DOHH2 (cell line): Measurements from ENCODE around the gene SPOCK1.

Experiments
- H3F3A ChIP-seq: fragments of 200-600 bp; sonication (generic), shearing (Covaris generic); 2 replicates; pipeline ENCODE4 v1.6.0; 2016; ENCODE audit warnings: antibody characterized with exemption, mild to moderate bottlenecking; ENCODE audit not compliant: control insufficient read depth, insufficient read depth
- H3K27ac ChIP-seq: fragments of 200-600 bp; sonication (generic); 2 replicates; pipeline ENCODE4 v1.5.1; 2014; ENCODE audit warnings: low read depth, mild to moderate bottlenecking, low read length, moderate library complexity
- H3K27me3 ChIP-seq: fragments of 200-600 bp; sonication (generic); 2 replicates; pipeline ENCODE4 v1.6.1; 2014; ENCODE audit warnings: mild to moderate bottlenecking, low read length, mixed read lengths; ENCODE audit not compliant: control insufficient read depth
- H3K36me3 ChIP-seq: fragments of 200-600 bp; sonication (generic); 2 replicates; pipeline ENCODE4 v1.6.1; 2014; ENCODE audit warnings: mild to moderate bottlenecking, low read length, moderate library complexity, mixed read lengths; ENCODE audit not compliant: control insufficient read depth
- H3K4me1 ChIP-seq: fragments of 200-600 bp; sonication (generic); 2 replicates; pipeline ENCODE4 v1.6.1; 2014; ENCODE audit warnings: mild to moderate bottlenecking, low read length, mixed read lengths; ENCODE audit not compliant: control insufficient read depth
- H3K4me2 ChIP-seq: fragments of 200-600 bp; sonication (generic); 2 replicates; pipeline ENCODE4 v1.6.0; 2014; ENCODE audit warnings: mild to moderate bottlenecking, low read length, moderate library complexity
- H3K4me3 ChIP-seq: fragments of 200-600 bp; sonication (generic); 2 replicates; pipeline ENCODE4 v1.5.1; 2014; ENCODE audit warnings: mild to moderate bottlenecking, low read length, mixed read lengths
- H3K79me2 ChIP-seq: fragments of 200-600 bp; sonication (generic); 2 replicates; pipeline ENCODE4 v1.6.1; 2014; ENCODE audit warnings: mild to moderate bottlenecking, low read length, mixed read lengths; ENCODE audit not compliant: control insufficient read depth
- H3K9me2 ChIP-seq: fragments of 200-600 bp; sonication (generic); replicated peaks from 2 replicates; pipeline ENCODE4 v1.6.1; 2014; ENCODE audit warnings: mild to moderate bottlenecking, low read length, mixed read lengths; ENCODE audit not compliant: control insufficient read depth
- H3K9me3 ChIP-seq: fragments of 200-600 bp; sonication (generic); 2 replicates; pipeline ENCODE4 v1.6.1; 2014; ENCODE audit warnings: antibody characterized with exemption, low read length, mixed read lengths; ENCODE audit not compliant: control insufficient read depth, insufficient read depth
- H4K20me1 ChIP-seq: fragments of 200-600 bp; sonication (generic); 2 replicates; pipeline ENCODE4 v1.6.0; 2014; ENCODE audit warnings: low read depth, mild to moderate bottlenecking, antibody characterized with exemption, low read length, moderate library complexity; ENCODE audit not compliant: control insufficient read depth, insufficient read depth
- CTCF ChIP-seq: fragments of 200-600 bp; sonication (generic); IDR thresholded peaks from one replicate; pipeline ENCODE4 v1.5.1; 2014; ENCODE audit warnings: antibody characterized with exemption, mild to moderate bottlenecking, low read depth, low read length; ENCODE audit not compliant: poor library complexity, severe bottlenecking
- EZH2phosphoT487 ChIP-seq: fragments of 200-600 bp; sonication (generic); IDR thresholded peaks from 2 replicates; pipeline ENCODE4 v1.6.1; 2017; ENCODE audit warnings: borderline replicate concordance, mild to moderate bottlenecking, antibody characterized with exemption, low read length, moderate library complexity, mixed read lengths

Gene SPOCK1

GRCh38 chr5:137296213-137296781, 202.8 kb downstream of the SPOCK1 start:
- Histone ChIP-seq H3K27ac (no peak overlapping the region), H3K4me3 (no peak overlapping the region), H3K4me1 (no peaks in the 10 kb centered on the region), H3K27me3 (no peaks in the 10 kb centered on the region), H3K9me3 (no peaks in the 10 kb centered on the region), H3K36me3 (no peaks in the 10 kb centered on the region), H3K4me2 (no peak overlapping the region), H3F3A (no peaks in the 10 kb centered on the region), H4K20me1 (no peaks in the 10 kb centered on the region), H3K9me2 (no peaks in the 10 kb centered on the region), H3K79me2 (no peaks in the 10 kb centered on the region)
- no peak for TF ChIP-seq EZH2phosphoT487
- TF ChIP-seq CTCF: no peak

- Histone ChIP-seq H3K27me3 (peaks cover under 1% of the 10 kb centered on the region; the same call in 1 of the 2 replicates), H3K36me3 (no peaks in the 10 kb centered on the region), H3K27ac (no peak overlapping the region), H3K79me2 (no peaks in the 10 kb centered on the region), H3K4me3 (no peak overlapping the region), H3K4me2 (no peak overlapping the region), H3F3A (no peaks in the 10 kb centered on the region), H3K4me1 (no peaks in the 10 kb centered on the region), H4K20me1 (no peaks in the 10 kb centered on the region), H3K9me2 (no peaks in the 10 kb centered on the region), H3K9me3 (no peaks in the 10 kb centered on the region)
- TF ChIP-seq CTCF (no peak), EZH2phosphoT487 (no peak)
Observed at GRCh38 chr5:137294604-137295003, 204.5 kb downstream of the SPOCK1 start.

GRCh38 chr5:137292461-137293027, 206.6 kb downstream of the SPOCK1 start:
- no peak overlapping the region for H3K4me3 ChIP-seq
- no peaks in the 10 kb centered on the region for H4K20me1 ChIP-seq
- TF ChIP-seq CTCF: no peak
- TF ChIP-seq EZH2phosphoT487: no peak
- no peaks in the 10 kb centered on the region for H3K36me3 ChIP-seq
- H3K27me3 ChIP-seq: peaks cover 15% of the 10 kb centered on the region; the same call in 1 of the 2 replicates
- no peaks in the 10 kb centered on the region for H3K4me1 ChIP-seq
- H3K9me3 ChIP-seq: no peaks in the 10 kb centered on the region
- H3K4me2 ChIP-seq: no peak overlapping the region
- H3F3A ChIP-seq: no peaks in the 10 kb centered on the region
- H3K27ac ChIP-seq: no peak overlapping the region
- no peaks in the 10 kb centered on the region for H3K79me2 ChIP-seq
- H3K9me2 ChIP-seq: no peaks in the 10 kb centered on the region
